ENCODE results near the gene ALOXE3.
A peak's percentile ranks its signal among the peaks of the same experiment; 100 is the strongest.

DNA sequence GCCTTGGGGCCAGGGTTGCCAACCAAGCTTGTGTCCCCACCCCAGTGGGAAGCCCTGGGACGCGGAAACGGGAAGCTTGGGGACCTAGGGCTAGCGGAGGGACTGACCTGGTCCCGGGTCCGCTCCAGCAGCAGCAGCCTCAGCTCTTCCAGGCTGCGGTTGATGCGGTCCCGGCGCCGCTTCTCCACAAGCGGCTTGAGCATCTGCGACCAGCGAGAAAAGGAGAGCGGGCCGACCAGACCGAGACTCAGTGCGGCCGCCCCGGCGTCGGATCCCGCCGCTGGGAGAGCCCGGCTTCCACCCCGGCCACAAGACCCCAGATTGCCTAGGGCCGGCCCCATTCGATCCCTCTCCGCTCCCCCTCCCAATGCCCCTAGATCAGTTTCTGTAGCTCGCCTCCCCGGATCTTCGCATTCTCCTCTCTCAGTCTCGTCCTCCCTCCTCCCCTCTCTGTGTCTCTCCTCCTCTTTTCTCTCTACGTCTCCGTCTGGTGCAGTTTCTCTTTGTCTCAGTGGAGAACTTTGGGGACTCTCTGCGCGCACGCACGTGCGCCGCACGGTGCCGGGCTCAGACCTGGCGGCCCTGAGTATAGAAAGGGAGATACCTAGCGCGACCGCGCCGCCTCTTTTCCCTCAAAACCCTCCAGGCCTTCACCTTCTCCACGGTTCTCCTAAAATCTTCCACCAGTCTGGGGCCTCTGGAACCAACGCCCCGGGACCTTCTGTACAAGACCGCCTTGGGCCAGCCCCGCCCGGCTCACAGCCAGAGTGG lies 4.8 kb upstream of the ALOXE3 start:
- TF ChIP-seq EZH2 (IDR thresholded peaks at IDR 0.05; ENCODE audit: low read depth, unreplicated experiment) (peak; percentile 87), CTCF (conservative IDR thresholded peaks at IDR 0.05; ENCODE audit: low read depth in 2 of 2) (no peak), JUNB (IDR thresholded peaks at IDR 0.05; ENCODE audit: unreplicated experiment) (no peak), EZH2phosphoT487 (IDR thresholded peaks at IDR 0.05; ENCODE audit: unreplicated experiment) (no peak), POLR2AphosphoS5 (IDR thresholded peaks at IDR 0.05; ENCODE audit: low read depth) (no peak), CREB1 (CRISPR knock-in tag; IDR thresholded peaks at IDR 0.05; ENCODE audit: low read depth) (no peak)
- TF ChIP-seq, protein P1, sequence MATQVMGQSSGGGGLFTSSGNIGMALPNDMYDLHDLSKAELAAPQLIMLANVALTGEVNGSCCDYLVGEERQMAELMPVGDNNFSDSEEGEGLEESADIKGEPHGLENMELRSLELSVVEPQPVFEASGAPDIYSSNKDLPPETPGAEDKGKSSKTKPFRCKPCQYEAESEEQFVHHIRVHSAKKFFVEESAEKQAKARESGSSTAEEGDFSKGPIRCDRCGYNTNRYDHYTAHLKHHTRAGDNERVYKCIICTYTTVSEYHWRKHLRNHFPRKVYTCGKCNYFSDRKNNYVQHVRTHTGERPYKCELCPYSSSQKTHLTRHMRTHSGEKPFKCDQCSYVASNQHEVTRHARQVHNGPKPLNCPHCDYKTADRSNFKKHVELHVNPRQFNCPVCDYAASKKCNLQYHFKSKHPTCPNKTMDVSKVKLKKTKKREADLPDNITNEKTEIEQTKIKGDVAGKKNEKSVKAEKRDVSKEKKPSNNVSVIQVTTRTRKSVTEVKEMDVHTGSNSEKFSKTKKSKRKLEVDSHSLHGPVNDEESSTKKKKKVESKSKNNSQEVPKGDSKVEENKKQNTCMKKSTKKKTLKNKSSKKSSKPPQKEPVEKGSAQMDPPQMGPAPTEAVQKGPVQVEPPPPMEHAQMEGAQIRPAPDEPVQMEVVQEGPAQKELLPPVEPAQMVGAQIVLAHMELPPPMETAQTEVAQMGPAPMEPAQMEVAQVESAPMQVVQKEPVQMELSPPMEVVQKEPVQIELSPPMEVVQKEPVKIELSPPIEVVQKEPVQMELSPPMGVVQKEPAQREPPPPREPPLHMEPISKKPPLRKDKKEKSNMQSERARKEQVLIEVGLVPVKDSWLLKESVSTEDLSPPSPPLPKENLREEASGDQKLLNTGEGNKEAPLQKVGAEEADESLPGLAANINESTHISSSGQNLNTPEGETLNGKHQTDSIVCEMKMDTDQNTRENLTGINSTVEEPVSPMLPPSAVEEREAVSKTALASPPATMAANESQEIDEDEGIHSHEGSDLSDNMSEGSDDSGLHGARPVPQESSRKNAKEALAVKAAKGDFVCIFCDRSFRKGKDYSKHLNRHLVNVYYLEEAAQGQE (IDR thresholded peaks at IDR 0.05; ENCODE audit: unreplicated experiment), result no peak

Data from GM23338 (cell line).